Left ventricle myocardium inferior (tissue), 1 donor: ENCODE measurements around the gene STAU1. TPM values are rescaled to one million over a fixed set of nuclear protein-coding genes. Genes with fewer than 3 reads are reported as not detected.
"Not testable (repeated sequence)": the region's sequence is repeated elsewhere in the genome, so short reads cannot be mapped to it uniquely, and the experiment has no call there.

ENCODE experiments used
- DNase-seq: peaks from one replicate; pipeline ENCODE4 v3.0.0-alpha.2; 2020
- H3K27ac ChIP-seq: fragments of 200-600 bp; replicated peaks from 2 replicates; pipeline ENCODE4 v1.8.0; 2021
- H3K27me3 ChIP-seq: fragments of 200-600 bp; 2 replicates; pipeline ENCODE4 v1.8.0; 2021; ENCODE audit warnings: low read depth
- H3K36me3 ChIP-seq: fragments of 200-600 bp; 2 replicates; pipeline ENCODE4 v1.8.0; 2021
- H3K4me1 ChIP-seq: fragments of 200-600 bp; 2 replicates; pipeline ENCODE4 v1.8.0; 2021
- H3K4me3 ChIP-seq: fragments of 200-600 bp; 2 replicates; pipeline ENCODE4 v1.8.0; 2021; ENCODE audit warnings: mild to moderate bottlenecking, moderate library complexity
- H3K9me3 ChIP-seq: fragments of 200-600 bp; replicated peaks from 2 replicates; pipeline ENCODE4 v1.8.0; 2021
- intact Hi-C: fragments of 100-400 bp; cut with micrococcal nuclease; formaldehyde crosslinking; loops from one replicate; pipeline ENCODE4 v1.11.0; 2022
- total RNA-seq: library from RNA; stranded (reverse); fragmentation: NEBNext Ultra II Directional; extraction: Animal tissue kit (Norgen Biotek cat#: 25700); gene quantifications from one replicate; pipeline ENCODE4 v1.2.1, GENCODE V29; 2021
- TF ChIP-seq, protein P1 (sequence below): fragments of 200-600 bp; IDR thresholded peaks from 2 replicates; pipeline ENCODE4 v1.8.0; 2021; ENCODE audit warnings: antibody characterized with exemption, mild to moderate bottlenecking, borderline replicate concordance
- donor health status: DM: no; HTN: yes; CAD: no; lungs with severe emphysema.

Gene STAU1
- total RNA-seq, 1 donor from 2014 or later = 63.4 TPM

DNA sequence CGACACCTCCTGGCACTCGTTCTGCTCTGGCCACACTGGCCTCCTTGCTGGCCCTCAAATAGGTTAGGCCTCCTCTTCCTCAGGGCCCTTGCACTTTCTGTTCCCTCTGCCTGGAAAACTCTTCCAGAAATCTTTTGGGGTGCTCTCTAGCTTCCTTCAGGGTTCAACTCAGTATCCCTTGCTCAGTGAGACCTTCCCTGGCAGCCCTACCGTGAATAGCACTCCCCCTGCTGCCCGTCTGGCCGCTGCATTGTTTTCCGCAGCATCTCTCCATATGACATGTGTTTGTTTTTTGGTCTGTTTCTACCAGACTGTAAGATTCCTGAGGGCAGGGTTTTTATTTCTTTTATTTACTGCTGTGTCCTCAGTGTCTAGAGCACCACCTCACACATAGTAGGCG is 37.8 kb upstream of the STAU1 start:
- Histone ChIP-seq H3K9me3 (no peaks in the 10 kb centered on the region), H3K27me3 (no peaks in the 10 kb centered on the region), H3K4me1 (no peaks in the 10 kb centered on the region), H3K4me3 (no peak overlapping the region), H3K36me3 (peaks cover 95% of the 10 kb centered on the region), H3K27ac (no peak overlapping the region)
- TF ChIP-seq, protein P1, sequence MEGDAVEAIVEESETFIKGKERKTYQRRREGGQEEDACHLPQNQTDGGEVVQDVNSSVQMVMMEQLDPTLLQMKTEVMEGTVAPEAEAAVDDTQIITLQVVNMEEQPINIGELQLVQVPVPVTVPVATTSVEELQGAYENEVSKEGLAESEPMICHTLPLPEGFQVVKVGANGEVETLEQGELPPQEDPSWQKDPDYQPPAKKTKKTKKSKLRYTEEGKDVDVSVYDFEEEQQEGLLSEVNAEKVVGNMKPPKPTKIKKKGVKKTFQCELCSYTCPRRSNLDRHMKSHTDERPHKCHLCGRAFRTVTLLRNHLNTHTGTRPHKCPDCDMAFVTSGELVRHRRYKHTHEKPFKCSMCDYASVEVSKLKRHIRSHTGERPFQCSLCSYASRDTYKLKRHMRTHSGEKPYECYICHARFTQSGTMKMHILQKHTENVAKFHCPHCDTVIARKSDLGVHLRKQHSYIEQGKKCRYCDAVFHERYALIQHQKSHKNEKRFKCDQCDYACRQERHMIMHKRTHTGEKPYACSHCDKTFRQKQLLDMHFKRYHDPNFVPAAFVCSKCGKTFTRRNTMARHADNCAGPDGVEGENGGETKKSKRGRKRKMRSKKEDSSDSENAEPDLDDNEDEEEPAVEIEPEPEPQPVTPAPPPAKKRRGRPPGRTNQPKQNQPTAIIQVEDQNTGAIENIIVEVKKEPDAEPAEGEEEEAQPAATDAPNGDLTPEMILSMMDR = no peak
- no peak for DNase-seq
- intact Hi-C loops = no loop called here

DNA sequence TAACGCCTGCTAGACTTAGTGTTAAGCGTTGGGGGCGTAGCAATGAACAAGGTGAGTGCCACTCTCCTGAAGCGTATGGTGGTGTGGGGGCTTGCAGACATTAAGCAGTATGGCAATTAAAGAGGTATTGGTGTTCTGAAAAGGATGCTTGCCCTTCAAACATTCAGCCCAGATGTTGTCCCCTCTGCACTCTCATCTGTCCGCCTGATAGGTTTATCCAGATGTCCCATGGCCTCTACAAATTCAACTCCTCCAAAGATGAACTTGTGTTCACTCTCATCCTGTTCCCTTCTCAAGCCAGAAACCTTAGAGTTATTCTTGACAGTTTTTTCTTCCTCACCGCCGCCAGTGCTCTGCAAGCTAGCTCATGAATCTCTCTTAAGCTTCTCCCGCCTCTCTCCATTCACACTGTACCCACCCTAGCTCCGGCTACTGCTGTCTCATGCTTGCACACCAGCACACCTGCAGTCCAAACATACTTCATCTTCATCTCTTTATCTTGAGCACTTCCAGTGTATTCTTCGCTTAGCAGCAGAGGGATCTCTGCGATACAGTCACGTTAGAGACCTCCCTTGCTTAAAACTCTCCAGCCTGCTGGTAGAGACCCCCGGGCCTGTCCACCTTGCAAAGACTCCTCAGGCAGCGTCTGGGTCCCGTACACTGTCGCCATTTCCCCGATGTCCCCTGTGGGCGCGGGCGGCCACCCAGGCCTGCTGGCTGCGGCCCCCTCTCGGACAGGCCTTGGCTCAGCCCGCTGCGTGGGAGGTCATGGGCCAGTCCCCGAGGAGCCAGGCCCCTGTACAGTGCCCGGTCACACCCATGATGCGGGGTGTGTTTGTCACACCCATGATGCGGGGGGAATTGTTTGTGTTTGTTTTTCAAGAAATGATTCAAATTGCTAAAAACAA is 32.0 kb upstream of the STAU1 start:
- H3K4me1 ChIP-seq = peaks cover 20% of the 10 kb centered on the region
- no peaks in the 10 kb centered on the region for H3K9me3 ChIP-seq
- DNase-seq = no peak
- TF ChIP-seq, protein P1 = no peak
- H3K4me3 ChIP-seq = peak overlapping the region; percentile 89
- no peaks in the 10 kb centered on the region for H3K27me3 ChIP-seq
- intact Hi-C loops = no loop called here
- H3K36me3 ChIP-seq = peaks cover 40% of the 10 kb centered on the region
- H3K27ac ChIP-seq = peak overlapping the region; percentile 90

DNA sequence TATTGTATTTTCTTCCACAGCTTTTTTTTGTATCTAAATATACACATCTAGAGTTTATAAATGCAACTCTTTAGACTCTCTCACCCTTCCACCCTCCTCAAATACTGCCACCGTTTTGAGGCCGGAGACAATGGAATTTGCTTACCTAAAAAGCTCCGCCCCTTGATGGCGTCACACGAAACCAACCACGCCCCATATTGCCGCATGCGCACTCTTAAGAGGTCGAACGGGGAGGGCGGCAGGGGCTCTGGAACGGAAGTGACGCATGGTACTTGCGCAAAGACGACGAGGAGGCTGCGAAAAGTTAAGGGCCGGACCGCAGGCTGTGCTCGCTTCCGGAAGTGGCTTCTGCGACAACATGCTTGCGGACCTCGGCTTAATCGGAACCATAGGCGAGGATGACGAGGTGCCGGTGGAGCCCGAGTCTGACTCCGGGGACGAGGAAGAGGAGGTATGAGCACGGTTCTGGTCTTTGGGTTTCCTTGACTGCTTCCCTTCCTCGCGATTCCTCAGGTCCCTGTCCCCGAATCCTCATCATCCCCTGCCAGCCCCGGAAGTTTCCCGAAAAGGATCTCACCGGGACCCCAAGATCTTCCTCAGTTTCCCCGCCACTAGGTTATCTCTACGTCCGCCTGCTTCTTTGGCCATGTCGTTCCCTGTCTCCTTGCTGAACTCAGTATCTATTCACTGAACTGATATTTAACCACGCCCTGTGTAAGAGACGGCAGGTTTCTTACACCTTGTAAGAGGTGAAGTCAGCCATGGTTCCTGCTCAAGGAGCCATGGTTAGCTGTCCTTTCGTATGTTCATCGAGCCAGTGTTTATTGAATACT is 31.2 kb upstream of the STAU1 start, which contains the start of gene DDX27:
TSS of gene DDX27 (plus strand) at position 326 of the 833 bp plus-strand sequence. CDS start at position 359, 33 bp downstream.
- TF ChIP-seq, protein P1 = no peak
- H3K4me3 ChIP-seq = peak within 1 kb of the TSS; percentile 89
- H3K4me1 ChIP-seq = peaks cover 20% of the 10 kb centered on the region
- intact Hi-C loops = no loop called here
- peak; percentile 96 for DNase-seq
- H3K27me3 ChIP-seq = no peaks in the 10 kb centered on the region
- peaks cover 32% of the 10 kb centered on the region for H3K36me3 ChIP-seq
- peak within 1 kb of the TSS; percentile 90 for H3K27ac ChIP-seq
- H3K9me3 ChIP-seq = no peaks in the 10 kb centered on the region

DNA sequence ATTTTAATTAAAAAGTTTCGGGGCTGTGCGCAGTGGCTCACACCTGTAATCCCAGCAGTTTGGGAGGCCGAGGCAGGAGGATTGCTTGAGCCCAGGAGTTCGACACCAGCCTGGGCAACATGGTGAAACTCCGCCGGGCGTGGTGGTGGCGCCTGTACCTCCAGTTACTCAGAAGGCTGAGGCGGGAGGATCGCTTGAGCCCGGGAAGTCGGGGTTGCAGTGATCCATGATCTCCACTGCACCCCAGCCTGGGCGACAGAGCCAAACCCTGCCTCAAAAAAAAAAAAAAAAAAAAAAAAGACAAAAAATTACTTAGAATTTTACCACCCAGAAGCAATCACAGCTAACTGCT is 30.6 kb upstream of the STAU1 start:
- DNase-seq, H3K9me3 ChIP-seq, H3K27me3 ChIP-seq, intact Hi-C loops: not testable (repeated sequence)
- Histone ChIP-seq H3K4me1 (peaks cover 20% of the 10 kb centered on the region), H3K36me3 (peaks cover 26% of the 10 kb centered on the region), H3K27ac (peak overlapping the region; percentile 90), H3K4me3 (peak overlapping the region; percentile 89)

DNA sequence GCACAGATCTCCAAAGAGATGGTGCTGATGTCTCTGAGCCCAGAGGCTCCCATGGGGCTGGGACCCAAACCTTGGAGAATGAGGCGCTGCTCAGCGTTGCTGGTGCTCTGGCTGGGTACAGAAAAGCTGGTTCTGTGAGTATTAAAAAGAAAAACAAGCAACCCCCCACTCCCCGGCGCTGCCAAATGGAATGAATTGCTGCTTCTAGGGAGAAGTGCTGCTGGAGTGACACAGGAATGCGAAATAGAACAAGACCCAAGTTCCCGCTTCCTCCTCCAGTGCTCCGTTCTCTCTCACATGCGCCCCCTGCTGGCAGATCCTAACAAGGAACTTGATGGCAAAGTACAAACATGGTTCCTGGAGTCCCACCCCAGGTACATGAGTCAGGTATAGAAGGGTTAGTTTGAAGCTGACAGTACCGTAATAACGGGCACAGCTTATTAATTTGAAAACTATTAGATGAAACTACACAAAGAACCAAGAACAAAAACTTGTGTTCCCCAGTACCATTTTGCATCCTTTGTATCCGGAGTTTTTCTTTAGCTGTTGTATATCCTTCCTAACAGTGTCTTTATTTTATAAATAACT is 29.0 kb upstream of the STAU1 start:
- Histone ChIP-seq H3K27me3 (no peaks in the 10 kb centered on the region), H3K4me1 (peaks cover 20% of the 10 kb centered on the region), H3K9me3 (no peaks in the 10 kb centered on the region), H3K36me3 (peaks cover 9% of the 10 kb centered on the region), H3K27ac (no peak overlapping the region), H3K4me3 (peak overlapping the region; percentile 32)
- TF ChIP-seq, protein P1 = peak; percentile 91
- DNase-seq = peak; percentile 91
- intact Hi-C loops = loop anchor here (2.0 kb wide), 1 partner anchor 84 kb away; no protein-coding TSS in a partner anchor
